GM12864 (cell line): ENCODE data around the gene PODNL1.

Experiments
- DNase-seq: peaks from one replicate; pipeline ENCODE4 v3.0.0-alpha.2; 2011; ENCODE audit warnings: low read depth
- H3K4me3 ChIP-seq: 2 replicates; pipeline ENCODE4 v1.5.1; 2011; ENCODE audit warnings: mild to moderate bottlenecking, low read depth, low read length, control low read depth
- CTCF ChIP-seq: IDR thresholded peaks from 2 replicates; pipeline ENCODE4 v1.5.1; 2011; ENCODE audit warnings: low read depth, mild to moderate bottlenecking, moderate library complexity, low read length, control low read depth, inconsistent platforms; ENCODE audit errors: missing control alignments

Gene PODNL1

GRCh38 chr19:13938301-13939064, at the start of gene PODNL1:
TSS of gene PODNL1 (minus strand) at chr19:13938417. CDS start at chr19:13938181, 236 bp downstream.
- no peak for TF ChIP-seq CTCF
- DNase-seq, result no peak
- H3K4me3 ChIP-seq, result no peak within 1 kb of the TSS

GRCh38 chr19:13987101-13987890, 49.1 kb upstream of the PODNL1 start:
- H3K4me3 ChIP-seq, result peak overlapping the region; percentile 40
- TF ChIP-seq CTCF, result no peak
- DNase-seq, result no peak

- no peak for TF ChIP-seq CTCF
- peak; percentile 93 for DNase-seq
- peak overlapping the region; percentile 40 for H3K4me3 ChIP-seq
These were observed 48.2 kb upstream of the PODNL1 start for GRCh38 chr19:13986348-13986904.

- no peak for TF ChIP-seq CTCF
- H3K4me3 ChIP-seq, result peak overlapping the region; percentile 27
- no peak for DNase-seq
These were observed 47.6 kb upstream of the PODNL1 start for GRCh38 chr19:13985771-13986347.

- DNase-seq, result no peak
- no peak for TF ChIP-seq CTCF
- H3K4me3 ChIP-seq, result no peak overlapping the region
These were observed 46.9 kb upstream of the PODNL1 start for GRCh38 chr19:13984875-13985741.

- no peak for DNase-seq
- no peak for TF ChIP-seq CTCF
- no peak overlapping the region for H3K4me3 ChIP-seq
These were observed 46.0 kb upstream of the PODNL1 start for GRCh38 chr19:13984186-13984585.
